NCI-H2171 (cell line): ENCODE data around the gene TSSK1B.

Experiments used
- DNase-seq: peaks from one replicate; lab custom pipeline; 2025; lab: John Stamatoyannopoulos, UW

Gene TSSK1B

GRCh38 chr5:113397046-113397445 is 37.7 kb downstream of the TSSK1B start:
- DNase-seq: no peak

GRCh38 chr5:113394658-113395057 is 40.1 kb downstream of the TSSK1B start:
- no peak for DNase-seq

- no peak for DNase-seq
Observed at GRCh38 chr5:113390224-113390623, 44.6 kb downstream of the TSSK1B start.

GRCh38 chr5:113389116-113389515 is 45.7 kb downstream of the TSSK1B start:
- DNase-seq: no peak

- DNase-seq: no peak
Observed at GRCh38 chr5:113387844-113388243, 46.9 kb downstream of the TSSK1B start.

GRCh38 chr5:113384782-113385285 is 50.0 kb downstream of the TSSK1B start:
- no peak for DNase-seq

GRCh38 chr5:113382731-113383130 is 52.1 kb downstream of the TSSK1B start:
- DNase-seq: no peak
